CD4-positive, alpha-beta T cell treated with Interferon alpha-2 for 1 hour (primary cell): ENCODE results near the gene DLGAP1.

Experiments
- DNase-seq, 2 donors: peaks; one replicate each; pipeline ENCODE4 v3.0.0-alpha.2; 2020 to 2022

Gene DLGAP1

DNA sequence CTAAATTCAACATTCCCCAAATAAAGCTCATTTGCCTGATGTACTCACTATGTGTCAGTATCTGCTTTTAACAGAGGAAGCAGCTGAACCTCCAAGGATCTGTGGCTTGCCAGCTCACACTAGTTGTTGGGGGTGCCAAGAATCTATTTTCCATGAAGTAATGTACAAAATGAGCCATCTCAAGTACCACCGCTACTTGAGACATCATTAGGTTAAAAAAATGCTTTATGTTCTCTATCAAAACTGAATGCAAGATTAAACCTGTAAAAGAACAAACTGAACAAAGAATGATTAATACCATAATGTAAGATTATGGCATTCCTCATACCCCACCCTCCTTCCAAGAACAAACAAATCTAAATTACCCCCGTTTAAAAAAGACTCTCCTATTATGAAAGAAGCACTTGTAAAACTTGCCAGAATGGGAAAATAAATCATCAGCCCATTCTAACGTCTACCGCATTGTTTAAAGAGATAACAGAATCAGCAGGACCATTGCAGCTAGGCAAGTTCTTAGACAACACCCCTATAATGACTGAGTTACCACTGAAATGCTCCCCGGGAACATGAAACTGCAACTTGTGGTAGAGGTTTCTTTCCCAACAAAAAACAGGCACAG lies 471.6 kb downstream of the DLGAP1 start:
- no peak for DNase-seq

DNA sequence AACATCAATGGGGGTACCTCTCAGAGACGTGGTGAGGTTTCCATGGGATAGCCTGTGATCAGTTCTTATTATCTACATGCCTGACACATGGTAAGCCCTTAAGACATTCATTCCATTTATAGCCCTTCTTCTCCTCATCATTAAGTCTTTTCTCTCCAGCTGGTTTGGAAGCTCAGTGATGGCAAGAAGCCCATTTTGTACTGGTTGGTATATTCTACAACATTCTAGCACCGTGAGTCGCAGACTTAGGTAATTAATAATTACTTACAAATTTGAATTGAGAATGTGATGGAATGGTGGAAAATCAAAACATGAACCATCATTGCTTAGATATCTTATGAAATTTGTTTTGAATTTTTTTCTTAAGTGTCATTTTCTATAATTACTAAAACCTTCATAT lies 472.6 kb downstream of the DLGAP1 start:
- DNase-seq = no peak

DNA sequence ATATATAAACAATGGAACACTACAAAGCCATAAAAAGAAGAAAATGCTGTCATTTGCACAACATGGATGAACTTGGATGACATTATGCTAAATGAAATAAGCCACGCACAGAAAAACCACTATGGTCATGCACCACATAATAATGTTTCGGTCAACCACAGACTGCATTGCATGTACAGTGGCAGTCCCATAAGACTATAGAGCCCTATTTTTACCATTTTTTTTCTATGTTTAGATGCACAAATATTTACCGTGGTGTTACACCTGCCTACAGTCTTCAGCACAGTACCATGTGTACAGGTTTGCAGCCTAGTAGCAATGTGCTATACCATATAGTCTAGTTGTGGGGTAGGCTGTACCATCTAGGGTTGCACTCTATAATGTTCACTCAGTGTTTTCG lies 476.1 kb downstream of the DLGAP1 start:
- no peak for DNase-seq

DNA sequence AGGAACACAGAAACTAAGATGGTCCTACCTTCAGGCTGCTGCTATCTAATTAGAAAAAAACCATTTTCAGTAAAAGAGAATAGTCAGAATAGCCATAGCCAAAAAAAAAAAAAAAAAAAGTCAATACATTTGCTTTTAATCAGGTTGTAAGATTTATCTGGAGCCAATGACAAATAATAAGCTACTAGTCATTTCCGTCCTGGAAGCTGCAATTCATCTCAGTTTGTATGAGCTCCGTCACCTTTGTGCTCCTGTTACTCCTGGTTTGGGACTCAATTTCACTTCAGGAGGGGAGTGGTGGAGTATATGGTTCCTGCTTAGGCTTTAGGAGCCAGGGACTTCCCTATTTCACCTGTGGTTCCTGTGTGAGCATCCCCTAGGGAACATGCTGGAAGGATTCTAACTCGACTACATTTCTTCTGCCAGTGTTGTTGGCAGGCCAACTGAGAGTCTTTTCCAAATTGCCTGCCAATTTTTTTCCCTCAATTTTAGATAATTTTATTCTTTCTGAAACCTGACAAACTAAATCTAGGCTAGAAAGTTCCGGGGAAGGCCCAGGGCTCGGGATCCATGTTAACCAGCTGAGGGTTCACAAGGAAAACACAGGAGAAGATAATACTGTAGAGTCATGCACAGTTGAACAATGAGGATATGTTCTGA lies 481.8 kb downstream of the DLGAP1 start:
- DNase-seq = no peak

DNA sequence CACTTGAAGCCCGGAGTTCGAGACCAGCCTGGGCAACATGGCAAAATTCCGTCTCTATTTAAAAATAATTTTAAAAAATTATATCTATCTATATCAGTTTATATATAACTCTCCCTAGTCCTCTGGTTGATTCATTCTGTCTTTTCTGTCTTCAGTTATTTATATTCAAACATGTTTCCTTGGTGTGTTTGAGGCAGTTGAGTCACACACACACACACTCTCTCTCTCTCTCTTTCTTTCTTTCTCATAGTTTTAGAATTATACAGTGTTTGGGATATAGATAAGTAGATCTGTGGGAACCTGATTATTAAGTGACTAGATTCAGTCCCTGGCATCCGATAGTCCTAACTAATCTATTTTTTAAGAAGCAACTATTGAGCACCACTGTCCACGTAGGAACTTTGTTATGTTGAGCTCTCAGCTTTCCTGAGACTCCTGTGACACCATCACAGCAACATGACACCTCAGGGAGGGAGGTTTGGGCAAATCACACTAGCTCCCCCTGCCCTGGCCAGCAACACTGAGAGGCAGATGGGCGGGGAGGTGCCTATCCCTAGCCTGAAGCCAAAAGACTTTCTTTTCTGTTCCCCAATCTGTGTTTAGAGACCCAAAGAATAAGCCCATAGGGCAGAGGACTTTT lies 482.7 kb downstream of the DLGAP1 start:
- no peak for DNase-seq

DNA sequence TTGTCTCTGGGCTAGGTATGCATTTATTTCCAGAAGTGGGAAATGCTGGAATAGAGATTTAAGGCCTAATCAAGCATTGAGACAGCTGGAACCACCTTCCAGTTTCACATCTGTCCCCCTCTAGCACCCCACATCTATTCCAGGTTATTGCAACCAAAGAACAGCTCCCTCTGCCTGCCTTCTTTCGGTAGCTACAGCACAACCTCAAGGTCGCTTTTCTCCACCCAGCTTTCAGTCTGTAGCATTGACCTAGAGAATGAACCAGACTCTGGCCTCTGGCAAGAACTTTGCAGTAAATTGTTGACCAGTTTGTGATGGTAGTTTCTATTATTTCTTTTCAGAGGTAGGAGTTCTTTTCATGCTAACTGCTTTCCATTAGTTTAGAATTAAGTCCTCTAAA lies 484.2 kb downstream of the DLGAP1 start:
- DNase-seq = no peak

DNA sequence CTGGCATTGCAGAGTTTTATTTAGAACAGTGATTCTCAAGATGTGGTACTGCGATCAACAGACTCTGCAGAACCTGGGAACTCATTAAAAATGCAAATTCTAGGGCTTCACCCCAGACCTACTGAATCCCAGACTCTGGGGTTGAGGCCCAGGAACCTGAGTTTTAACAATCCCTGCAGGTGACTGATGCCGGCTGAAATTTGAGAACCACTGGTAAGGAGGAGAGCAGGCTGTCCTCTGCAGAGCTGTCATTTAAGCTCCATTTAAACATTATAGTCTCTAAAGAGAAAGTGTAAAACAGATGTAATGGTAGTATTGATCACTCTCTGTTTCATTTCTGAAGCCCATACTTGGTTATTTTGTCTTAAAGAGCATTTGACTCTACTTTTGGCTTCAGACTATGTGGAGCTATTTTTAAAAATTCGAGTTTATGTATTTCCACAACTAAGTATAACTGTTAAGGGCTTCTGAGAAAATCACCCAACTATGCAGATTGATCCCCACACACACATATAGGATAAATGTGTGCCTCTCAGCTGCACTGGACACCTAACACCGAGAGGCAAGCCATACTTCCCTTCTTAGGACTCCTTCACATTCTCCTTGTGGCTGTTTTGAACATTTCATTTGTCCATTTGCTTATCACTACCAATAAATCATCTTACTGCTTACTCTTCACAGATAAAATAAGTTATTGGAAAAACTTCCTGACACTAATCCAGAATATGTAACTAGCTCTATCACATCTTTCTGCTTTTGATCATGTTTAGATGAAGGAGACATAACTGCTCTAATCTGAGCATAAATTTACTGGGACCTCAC lies 487.5 kb downstream of the DLGAP1 start:
- DNase-seq = no peak

DNA sequence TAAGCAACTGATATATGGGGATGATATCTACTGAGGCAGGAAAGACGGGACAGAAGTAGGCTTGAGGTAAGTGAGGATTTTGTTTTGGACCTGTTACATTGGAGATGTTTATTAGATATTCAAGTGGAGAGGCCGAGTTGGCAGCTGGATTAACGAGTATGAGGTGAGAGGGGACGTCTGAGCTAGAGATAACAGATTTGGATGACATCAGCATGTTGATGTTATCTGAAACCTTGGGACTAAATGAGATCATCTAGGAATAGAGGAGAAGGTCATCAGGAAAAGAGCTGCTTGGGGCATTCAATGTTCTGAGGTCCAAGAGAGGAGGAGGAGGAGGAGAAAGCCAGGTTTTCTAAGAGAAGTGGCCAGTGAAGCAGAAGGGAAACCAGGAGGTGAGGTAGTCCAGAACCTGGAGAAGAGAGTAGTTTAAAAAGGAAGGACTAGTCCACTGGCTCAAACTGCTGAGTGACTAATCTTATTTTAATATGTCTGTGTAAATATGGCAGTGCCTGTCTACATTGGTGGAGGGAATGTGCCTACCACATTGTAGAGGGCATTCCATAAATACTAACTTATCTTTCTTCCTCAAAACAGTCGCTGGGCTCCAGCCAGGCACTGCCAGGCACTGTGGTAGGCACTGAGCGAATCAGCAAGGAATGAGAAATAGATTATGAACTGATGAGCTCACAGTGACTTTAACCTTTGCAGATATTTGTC lies 488.3 kb downstream of the DLGAP1 start:
- DNase-seq = no peak

DNA sequence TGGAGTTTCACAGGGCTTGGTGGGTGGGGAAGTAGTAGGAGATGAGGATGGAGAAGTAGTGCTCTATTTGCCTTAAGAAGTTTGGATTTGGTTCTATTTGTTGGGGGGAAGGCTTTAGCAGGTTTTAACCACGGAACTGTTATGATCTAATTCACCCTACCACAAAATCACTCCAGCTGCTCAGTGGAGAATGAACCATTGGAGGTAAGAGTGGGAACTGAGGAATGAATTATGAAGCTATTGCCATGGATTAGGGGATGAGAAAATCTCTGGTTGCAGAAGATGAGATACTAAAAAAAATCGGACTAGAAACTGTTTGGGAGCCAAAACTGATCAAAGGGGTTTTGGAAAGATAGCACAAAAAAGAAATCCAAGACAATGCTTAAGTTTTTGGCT lies 488.9 kb downstream of the DLGAP1 start:
- DNase-seq = no peak

DNA sequence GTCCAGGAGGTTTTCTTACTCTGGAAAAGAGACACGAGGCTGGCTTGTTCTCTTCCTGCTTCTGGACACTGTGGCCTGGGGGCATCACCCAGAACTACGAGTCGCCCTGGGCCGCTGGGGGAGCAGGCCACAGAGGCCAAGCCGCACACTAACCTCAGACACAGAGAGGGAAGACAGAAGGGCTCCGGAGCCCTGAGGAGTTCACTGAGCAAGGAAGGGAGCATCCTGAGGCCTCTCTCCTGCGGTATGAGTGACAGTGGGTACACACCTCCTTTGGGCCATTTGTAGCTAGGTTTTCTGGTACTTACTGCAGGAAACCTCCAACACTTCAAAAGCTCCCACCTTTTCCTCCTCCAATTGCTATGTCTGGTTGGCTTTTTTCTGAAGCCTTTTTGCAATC lies 494.1 kb downstream of the DLGAP1 start:
- DNase-seq = no peak

DNA sequence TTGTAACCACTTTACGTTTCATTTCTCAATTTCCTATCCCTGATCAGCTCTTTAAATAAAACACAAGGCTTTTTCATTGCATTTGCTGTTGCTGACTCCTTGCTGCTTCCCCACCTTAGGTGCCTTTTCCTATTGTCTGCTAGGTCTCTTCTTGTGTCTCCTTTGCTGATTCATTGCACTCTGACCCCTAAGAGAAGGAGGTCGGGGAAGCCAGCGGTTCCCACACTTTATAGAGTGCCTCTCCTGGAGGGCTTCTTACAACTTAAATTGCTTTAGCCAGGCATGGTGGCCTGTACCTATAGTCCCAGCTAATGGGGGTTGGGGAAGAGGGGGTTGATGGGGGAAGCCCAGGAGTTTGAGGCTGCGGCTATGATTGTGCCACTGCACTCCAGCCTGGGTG lies 495.0 kb downstream of the DLGAP1 start:
- no peak for DNase-seq

DNA sequence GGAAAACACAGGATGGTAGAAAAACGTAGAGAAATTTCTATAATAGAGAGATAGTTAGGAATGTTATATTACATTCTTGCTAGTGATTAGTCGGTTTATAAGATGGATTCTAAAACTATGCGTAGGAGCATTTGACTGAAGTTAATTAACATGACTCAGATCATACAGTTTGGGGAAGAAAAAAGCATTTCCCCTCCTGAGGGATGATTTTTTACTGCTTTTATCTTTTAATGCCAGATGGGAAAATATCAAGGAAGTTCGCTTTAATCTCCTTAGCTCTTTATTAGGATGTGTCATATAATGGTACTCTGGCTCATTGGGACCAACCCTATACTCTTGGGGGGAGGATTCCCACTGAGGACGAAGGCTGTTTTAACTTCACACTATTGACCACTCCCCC lies 503.1 kb downstream of the DLGAP1 start:
- no peak for DNase-seq

DNA sequence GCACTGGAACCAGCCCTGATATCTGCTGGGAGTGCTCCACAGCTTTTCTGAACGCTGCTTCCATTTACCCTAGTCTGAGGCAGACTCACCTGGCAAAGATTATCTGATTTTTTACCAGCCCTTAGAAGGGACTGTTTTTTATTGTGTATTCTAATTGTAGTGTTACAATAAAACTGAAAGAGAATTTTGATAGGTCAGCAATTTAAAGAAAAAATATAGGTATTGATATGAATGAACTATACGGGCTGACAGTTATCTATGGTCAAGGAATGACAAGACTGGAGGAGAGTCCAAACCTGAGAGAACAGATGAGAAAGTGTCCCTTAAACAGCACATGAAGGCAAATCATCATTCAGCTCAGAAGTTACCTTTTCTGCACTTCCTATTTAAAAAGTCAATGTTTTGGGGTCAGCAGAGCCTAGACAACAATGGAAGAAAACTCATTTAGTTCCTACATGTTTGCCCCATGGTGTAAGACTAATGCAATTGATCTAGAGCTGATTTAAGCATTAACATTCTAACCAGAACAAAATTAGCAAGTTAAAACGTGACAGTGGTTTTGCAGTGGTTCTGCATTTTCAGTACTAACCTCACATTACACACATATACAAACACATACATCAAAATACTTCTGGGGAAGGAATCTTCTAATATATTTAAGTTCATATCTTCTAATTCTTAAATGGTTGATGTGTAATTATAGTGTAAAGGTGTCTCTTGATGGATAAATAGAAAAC lies 504.3 kb downstream of the DLGAP1 start:
- no peak for DNase-seq

DNA sequence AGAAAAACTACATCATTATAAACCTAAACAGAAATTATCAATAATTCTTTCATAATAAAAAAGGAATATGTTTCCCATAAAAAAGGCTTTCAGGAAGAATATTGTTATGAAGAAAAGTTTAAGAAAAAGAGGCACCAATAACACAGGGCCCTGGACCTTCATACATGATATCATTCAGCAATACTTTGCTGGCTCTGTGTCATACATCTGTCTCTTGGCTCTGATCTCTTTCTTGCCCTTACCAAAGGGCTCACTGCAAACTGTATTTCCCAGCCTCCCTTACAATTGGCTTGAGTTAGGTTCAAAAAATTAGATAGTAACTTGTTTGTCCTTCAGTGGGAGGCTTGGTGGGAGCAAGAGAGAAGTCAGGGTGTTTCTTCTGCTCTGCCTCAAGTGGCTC lies 506.1 kb downstream of the DLGAP1 start:
- DNase-seq = no peak

DNA sequence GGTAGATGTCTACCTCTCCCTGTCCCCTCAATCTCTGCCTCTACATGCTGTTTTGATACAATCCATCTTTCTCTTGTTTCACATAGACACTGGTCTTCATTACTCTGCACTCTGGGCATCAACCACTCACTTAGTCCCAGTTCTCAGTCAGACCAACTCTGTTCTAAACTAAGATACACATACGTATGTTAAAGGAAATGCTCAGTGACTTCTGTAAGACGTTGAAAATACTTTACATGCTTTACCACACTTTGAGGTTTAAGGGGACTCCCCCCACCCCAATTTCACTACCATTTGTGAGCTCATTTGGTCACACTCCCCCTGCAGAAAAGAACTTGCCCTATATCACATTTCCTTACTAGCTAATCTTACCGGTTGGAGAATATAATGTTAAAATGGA lies 507.7 kb downstream of the DLGAP1 start:
- no peak for DNase-seq

DNA sequence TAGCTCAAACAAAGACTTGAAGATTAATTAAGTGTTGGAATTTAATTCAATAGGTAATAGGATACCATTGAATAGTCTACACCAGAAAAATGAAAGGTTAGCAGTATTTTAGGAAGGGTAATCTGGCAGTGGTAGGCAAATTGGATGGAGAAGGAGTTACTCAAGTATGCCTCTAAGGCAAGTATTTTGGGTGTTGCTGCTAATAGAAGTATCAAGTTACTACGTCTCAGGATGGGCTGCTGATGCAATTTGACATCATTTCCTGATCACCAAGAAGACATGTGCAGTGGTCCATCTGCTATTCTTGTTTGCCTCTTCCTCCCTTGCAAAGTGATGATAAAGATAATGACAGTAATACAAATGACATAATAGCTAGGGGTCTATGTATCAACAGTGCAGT lies 519.8 kb downstream of the DLGAP1 start:
- DNase-seq = no peak

DNA sequence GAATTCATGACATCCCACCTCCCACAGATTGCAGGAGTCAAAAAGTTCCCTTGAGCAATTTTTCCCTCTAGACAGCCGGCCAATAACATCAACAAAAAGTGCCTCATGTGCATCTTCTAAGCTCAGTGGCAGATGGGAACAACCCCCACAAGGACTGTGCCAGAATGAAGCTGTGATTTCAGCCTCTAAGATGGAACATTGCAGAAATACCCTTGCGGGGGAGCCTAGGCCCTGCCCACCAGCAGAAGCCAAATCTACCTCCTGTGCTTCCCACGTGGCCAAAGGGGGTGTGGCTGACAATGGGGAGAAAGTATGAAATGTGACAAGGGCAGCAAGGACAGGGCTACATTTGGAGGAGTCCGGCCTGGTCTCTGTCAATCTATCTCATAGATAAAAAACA lies 522.8 kb downstream of the DLGAP1 start:
- DNase-seq = no peak

DNA sequence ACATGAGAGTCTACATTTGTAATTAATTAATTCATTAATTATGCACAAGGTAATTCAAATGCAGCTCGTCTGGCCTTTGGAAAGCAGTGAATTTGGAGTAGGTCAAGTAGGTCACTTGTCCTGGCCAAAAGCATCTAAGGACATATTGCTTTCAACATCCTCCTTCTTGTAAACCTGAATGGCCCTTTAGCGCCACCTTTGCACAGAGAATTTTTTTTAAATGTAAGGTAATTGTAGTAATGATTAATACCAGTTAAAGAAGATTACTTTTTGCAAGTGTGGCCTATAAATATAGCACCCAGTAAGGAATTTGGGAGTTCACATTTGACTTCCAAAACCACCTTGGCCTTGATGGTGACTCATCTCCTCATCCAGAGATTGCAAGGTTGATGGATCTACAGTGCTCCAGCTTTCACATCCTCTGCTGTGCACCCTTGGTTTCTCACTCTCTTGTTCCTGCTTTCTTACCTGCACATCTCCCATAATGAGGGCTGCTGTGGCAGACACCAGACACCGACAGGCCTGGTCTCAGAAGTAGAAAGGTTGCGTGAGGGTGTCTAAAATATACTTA lies 523.5 kb downstream of the DLGAP1 start:
- no peak for DNase-seq

DNA sequence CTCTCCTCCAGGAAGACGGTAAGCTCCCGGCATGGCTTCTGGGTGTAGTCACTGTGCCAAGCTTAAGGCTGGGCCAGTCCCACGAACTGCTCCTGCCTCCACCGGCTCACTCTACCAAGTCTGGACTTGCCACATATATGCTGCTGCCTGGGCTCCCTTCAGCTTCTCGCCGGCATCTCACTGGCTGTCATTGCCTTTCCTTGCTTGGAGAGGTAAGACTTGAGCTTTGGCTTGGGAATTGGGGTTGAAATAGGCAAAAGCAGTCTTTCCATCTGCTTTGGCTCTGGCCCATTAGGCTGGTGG lies 524.1 kb downstream of the DLGAP1 start:
- no peak for DNase-seq

DNA sequence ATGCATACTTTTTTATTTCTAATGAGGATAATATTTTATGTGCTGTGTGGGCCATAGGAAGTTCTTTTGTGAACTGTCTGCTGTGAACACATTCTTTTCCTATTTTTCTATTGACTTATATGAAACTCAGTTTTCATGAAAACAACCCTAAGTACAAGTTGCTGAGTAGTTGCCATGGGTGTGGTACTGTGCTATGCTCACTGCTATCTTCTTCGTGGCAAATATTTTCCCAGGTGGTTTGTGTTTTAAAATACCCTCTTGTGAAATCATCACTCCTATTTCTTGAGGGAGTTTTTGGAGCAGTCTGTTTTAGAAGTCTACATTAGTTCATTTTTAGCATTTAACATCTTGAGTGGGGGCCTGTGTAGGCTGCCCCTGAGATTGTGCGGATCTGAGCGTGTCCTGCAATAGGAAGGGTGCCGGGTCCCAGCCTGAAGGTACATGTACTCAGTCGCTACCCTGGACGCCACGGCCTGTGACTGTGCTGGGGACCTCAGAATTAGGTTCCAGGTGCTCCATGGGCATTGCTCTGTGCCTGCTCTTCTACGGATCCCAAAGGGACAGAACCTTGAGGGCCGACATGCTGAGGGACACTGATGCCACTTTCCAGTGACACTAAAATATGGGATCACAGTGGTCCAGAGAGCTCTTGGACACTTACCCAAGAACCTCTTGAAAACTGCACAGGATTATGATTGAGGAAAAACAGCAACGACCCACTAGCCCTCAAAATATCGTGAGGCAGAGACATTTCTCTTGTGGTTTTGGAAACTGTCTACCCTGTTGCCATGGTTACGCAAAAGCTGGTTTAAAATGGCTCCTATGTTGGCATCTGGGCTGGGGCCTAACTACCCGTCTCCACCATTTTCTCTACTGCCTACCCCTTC lies 524.7 kb downstream of the DLGAP1 start:
- DNase-seq = no peak

DNA sequence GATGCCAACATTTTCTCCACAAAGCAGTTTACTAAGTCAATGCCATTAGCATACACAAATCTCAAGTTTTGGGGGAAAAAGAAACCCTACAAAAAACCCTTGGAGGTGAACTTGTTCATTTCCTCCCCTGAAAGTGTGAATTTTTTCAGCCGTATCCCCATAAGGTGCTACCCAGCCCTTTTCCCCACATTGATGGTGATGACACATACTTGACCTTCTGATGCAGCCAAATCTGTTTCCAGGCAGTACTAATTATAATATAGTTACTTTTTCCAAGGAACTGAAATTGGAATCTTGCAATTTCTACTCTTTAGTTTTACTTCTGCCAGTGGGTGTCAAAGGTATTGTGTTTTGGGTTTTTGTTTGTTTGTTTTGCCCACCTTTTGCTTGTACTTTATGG lies 530.7 kb downstream of the DLGAP1 start:
- no peak for DNase-seq
